Raji (cell line): ENCODE results near the gene ZNF337.

Experiments used
- POLR2A ChIP-seq: IDR thresholded peaks from 2 replicates; pipeline ENCODE4 v1.6.1; 2011; ENCODE audit warnings: low read depth, low read length, control low read depth; ENCODE audit not compliant: insufficient read depth

The ZNF337 gene

GRCh38 chr20:25699914-25700313 is 3.3 kb upstream of the ZNF337 start:
- TF ChIP-seq POLR2A, result no peak

- no peak for TF ChIP-seq POLR2A
Observed at GRCh38 chr20:25697132-25697446, 436 bp upstream of the ZNF337 start.

GRCh38 chr20:25695532-25696370 is 902 bp downstream of the ZNF337 start:
- no peak for TF ChIP-seq POLR2A

GRCh38 chr20:25692499-25692898 is 4.2 kb downstream of the ZNF337 start:
- TF ChIP-seq POLR2A, result no peak

- no peak for TF ChIP-seq POLR2A
Observed at GRCh38 chr20:25690427-25690826, 6.2 kb downstream of the ZNF337 start.

- TF ChIP-seq POLR2A, result no peak
Observed at GRCh38 chr20:25686081-25687067, 10.3 kb downstream of the ZNF337 start.

GRCh38 chr20:25685276-25686080 is 11.2 kb downstream of the ZNF337 start:
- no peak for TF ChIP-seq POLR2A

- TF ChIP-seq POLR2A, result no peak
Observed at GRCh38 chr20:25683050-25683449, 13.6 kb downstream of the ZNF337 start.

GRCh38 chr20:25676164-25676809 is 20.4 kb downstream of the ZNF337 start:
- no peak for TF ChIP-seq POLR2A

- no peak for TF ChIP-seq POLR2A
Observed at GRCh38 chr20:25675161-25675560, 21.5 kb downstream of the ZNF337 start.

GRCh38 chr20:25672659-25673235 is 23.9 kb downstream of the ZNF337 start:
- no peak for TF ChIP-seq POLR2A

- TF ChIP-seq POLR2A, result no peak
Observed at GRCh38 chr20:25669826-25670422, 26.7 kb downstream of the ZNF337 start.

GRCh38 chr20:25668446-25668845 is 28.2 kb downstream of the ZNF337 start:
- no peak for TF ChIP-seq POLR2A

GRCh38 chr20:25659999-25660398 is 36.7 kb downstream of the ZNF337 start:
- no peak for TF ChIP-seq POLR2A
